WTC11 (cell line): ENCODE results near the gene SLC7A4. TPM values are rescaled to one million over a fixed set of nuclear protein-coding genes. Genes with fewer than 3 reads are reported as not detected.

Experiments used
- ATAC-seq: fragments of 200-7000 bp; cut with Tn5 transposase; 2 replicates; pipeline ENCODE4 v1.10.0; 2021; ENCODE audit warnings: mild to moderate bottlenecking, moderate library complexity
- CTCF ChIA-PET: fragments of 300-600 bp; sonication (Branson Sonifier 250); formaldehyde crosslinking; loops from one replicate; lab custom pipeline; 2021; ENCODE audit warnings: antibody characterized with exemption; lab: Charles Lee
- POLR2A ChIA-PET: fragments of 350-600 bp; sonication (Branson Sonifier 250); formaldehyde crosslinking; loops from one replicate; lab custom pipeline; 2021; ENCODE audit warnings: antibody characterized with exemption; lab: Charles Lee
- DNase-seq: peaks from one replicate; pipeline ENCODE4 v3.0.0; 2021; ENCODE audit warnings: low spot score
- H3K27ac Mint-ChIP-seq: 2 replicates; pipeline ENCODE4 v1.8.0; 2021; ENCODE audit warnings: mixed read lengths
- H3K27me3 Mint-ChIP-seq: 2 replicates; pipeline ENCODE4 v1.8.0; 2021; ENCODE audit warnings: low read depth, mild to moderate bottlenecking, moderate library complexity, mixed read lengths
- H3K36me3 Mint-ChIP-seq: 2 replicates; pipeline ENCODE4 v1.8.0; 2021; ENCODE audit warnings: mixed read lengths
- H3K4me1 Mint-ChIP-seq: 2 replicates; pipeline ENCODE4 v1.8.0; 2022; ENCODE audit warnings: mixed read lengths
- H3K4me3 Mint-ChIP-seq: 2 replicates; pipeline ENCODE4 v1.8.0; 2021; ENCODE audit warnings: mild to moderate bottlenecking, moderate library complexity, mixed read lengths
- H3K9me3 Mint-ChIP-seq: 2 replicates; pipeline ENCODE4 v1.8.0; 2021; ENCODE audit warnings: mixed read lengths
- AR ChIP-seq: fragments of 250-450 bp; sonication (Bioruptor Pico); IDR thresholded peaks from 2 replicates; pipeline ENCODE4 v1.9.0; 2021; ENCODE audit warnings: mild to moderate bottlenecking
- CBFB ChIP-seq: sonication (generic); formaldehyde crosslinking; IDR thresholded peaks from 2 replicates; pipeline ENCODE4 v1.8.1; 2022; ENCODE audit warnings: mild to moderate bottlenecking, low read depth, missing genetic modification reagents
- CTCF ChIP-seq: fragments of 200-600 bp; IDR thresholded peaks from 2 replicates; pipeline ENCODE4 v1.8.0; 2022; ENCODE audit warnings: antibody characterized with exemption
- E2F5 ChIP-seq: sonication (generic); formaldehyde crosslinking; IDR thresholded peaks from 2 replicates; pipeline ENCODE4 v1.8.1; 2022; ENCODE audit warnings: mild to moderate bottlenecking, moderate library complexity, missing genetic modification reagents
- FOXK1 ChIP-seq: sonication (generic); formaldehyde crosslinking; IDR thresholded peaks from 2 replicates; pipeline ENCODE4 v1.8.0; 2022; ENCODE audit warnings: mild to moderate bottlenecking, moderate library complexity, missing genetic modification reagents
- FOXP1 ChIP-seq: sonication (generic); formaldehyde crosslinking; IDR thresholded peaks from 2 replicates; pipeline ENCODE4 v1.8.0; 2022; ENCODE audit warnings: missing genetic modification reagents, mild to moderate bottlenecking, moderate library complexity, borderline replicate concordance
- GRHL2 ChIP-seq: fragments of 250-450 bp; sonication (Bioruptor Pico); IDR thresholded peaks from 2 replicates; pipeline ENCODE4 v1.8.0; 2022; ENCODE audit warnings: mild to moderate bottlenecking, moderate library complexity; ENCODE audit not compliant: insufficient replicate concordance, severe bottlenecking
- NFATC4 ChIP-seq: fragments of 250-450 bp; sonication (Bioruptor Pico); IDR thresholded peaks from 2 replicates; pipeline ENCODE4 v1.9.0; 2021; ENCODE audit warnings: mild to moderate bottlenecking
- NR1H2 ChIP-seq: sonication (generic); formaldehyde crosslinking; IDR thresholded peaks from 2 replicates; pipeline ENCODE4 v1.9.0; 2021; ENCODE audit warnings: mild to moderate bottlenecking, moderate library complexity, missing genetic modification reagents
- TEAD1 ChIP-seq: sonication (generic); formaldehyde crosslinking; IDR thresholded peaks from 2 replicates; pipeline ENCODE4 v1.8.0; 2022; ENCODE audit warnings: mild to moderate bottlenecking, missing genetic modification reagents
- USF2 ChIP-seq: sonication (generic); formaldehyde crosslinking; IDR thresholded peaks from 2 replicates; pipeline ENCODE4 v1.8.1; 2023; ENCODE audit warnings: mild to moderate bottlenecking, missing genetic modification reagents, moderate library complexity
- ZNF317 ChIP-seq: sonication (generic); formaldehyde crosslinking; IDR thresholded peaks from 2 replicates; pipeline ENCODE4 v1.8.1; 2023; ENCODE audit warnings: low read depth, mild to moderate bottlenecking, moderate library complexity, missing genetic modification reagents, borderline replicate concordance
- total RNA-seq: library from RNA; stranded (reverse); gene quantifications from 3 replicates; pipeline ENCODE4 v1.2.3, GENCODE V29; 2021
- TF ChIP-seq, protein P1 (sequence below): sonication (generic); formaldehyde crosslinking; IDR thresholded peaks from 2 replicates; pipeline ENCODE4 v1.8.0; 2022; ENCODE audit warnings: mild to moderate bottlenecking, missing genetic modification reagents
- TF ChIP-seq, protein P2 (sequence below): fragments of 250-450 bp; sonication (Bioruptor Pico); IDR thresholded peaks from 2 replicates; pipeline ENCODE4 v1.9.0; 2021; ENCODE audit warnings: moderate library complexity, mild to moderate bottlenecking, inconsistent platforms, borderline replicate concordance
- TF ChIP-seq, protein P3 (sequence below): sonication (generic); formaldehyde crosslinking; IDR thresholded peaks from 2 replicates; pipeline ENCODE4 v1.8.1; 2022; ENCODE audit warnings: low read depth, mild to moderate bottlenecking, moderate library complexity, missing genetic modification reagents, borderline replicate concordance
- TF ChIP-seq, protein P4 (sequence below): fragments of 250-450 bp; sonication (Bioruptor Pico); conservative IDR thresholded peaks from 2 replicates; pipeline ENCODE4 v1.9.0; 2021; ENCODE audit warnings: mild to moderate bottlenecking
- TF ChIP-seq, protein P5 (sequence below): sonication (generic); formaldehyde crosslinking; IDR thresholded peaks from 2 replicates; pipeline ENCODE4 v1.8.1; 2023; ENCODE audit warnings: mild to moderate bottlenecking, missing genetic modification reagents, borderline replicate concordance

Gene SLC7A4
- total RNA-seq, 1 experiment from 2014 or later = 0.37 TPM

GRCh38 chr22:20985720-20986119 lies 46.6 kb downstream of the SLC7A4 start:
- Mint-ChIP-seq H3K27me3 (peaks cover 6% of the 10 kb centered on the region), H3K27ac (no peak overlapping the region), H3K4me1 (peaks cover 16% of the 10 kb centered on the region), H3K9me3 (no peaks in the 10 kb centered on the region), H3K36me3 (peaks cover 19% of the 10 kb centered on the region), H3K4me3 (no peak overlapping the region)
- ChIA-PET CTCF (interaction anchor here (0.5 kb wide), 1 partner anchor 1159 kb away, joined by 4 read pairs; no protein-coding TSS in a partner anchor), POLR2A (no interaction called here)
- TF ChIP-seq E2F5 = no peak
- TF ChIP-seq TEAD1 (CRISPR knock-in tag) = no peak
- TF ChIP-seq USF2 (CRISPR knock-in tag) = no peak
- TF ChIP-seq, protein P1, sequence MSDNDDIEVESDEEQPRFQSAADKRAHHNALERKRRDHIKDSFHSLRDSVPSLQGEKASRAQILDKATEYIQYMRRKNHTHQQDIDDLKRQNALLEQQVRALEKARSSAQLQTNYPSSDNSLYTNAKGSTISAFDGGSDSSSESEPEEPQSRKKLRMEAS (CRISPR knock-in tag) = no peak
- TF ChIP-seq, protein P2, sequence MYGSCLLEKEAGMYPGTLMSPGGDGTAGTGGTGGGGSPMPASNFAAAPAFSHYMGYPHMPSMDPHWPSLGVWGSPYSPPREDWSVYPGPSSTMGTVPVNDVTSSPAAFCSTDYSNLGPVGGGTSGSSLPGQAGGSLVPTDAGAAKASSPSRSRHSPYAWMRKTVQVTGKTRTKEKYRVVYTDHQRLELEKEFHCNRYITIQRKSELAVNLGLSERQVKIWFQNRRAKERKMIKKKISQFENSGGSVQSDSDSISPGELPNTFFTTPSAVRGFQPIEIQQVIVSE = no peak
- TF ChIP-seq ZNF317 (CRISPR knock-in tag) = no peak
- TF ChIP-seq NR1H2 (CRISPR knock-in tag) = no peak
- no peak for TF ChIP-seq NFATC4 (CRISPR knock-in tag)
- no peak for TF ChIP-seq FOXP1 (CRISPR knock-in tag)
- TF ChIP-seq GRHL2 (CRISPR knock-in tag) = no peak
- TF ChIP-seq, protein P3, sequence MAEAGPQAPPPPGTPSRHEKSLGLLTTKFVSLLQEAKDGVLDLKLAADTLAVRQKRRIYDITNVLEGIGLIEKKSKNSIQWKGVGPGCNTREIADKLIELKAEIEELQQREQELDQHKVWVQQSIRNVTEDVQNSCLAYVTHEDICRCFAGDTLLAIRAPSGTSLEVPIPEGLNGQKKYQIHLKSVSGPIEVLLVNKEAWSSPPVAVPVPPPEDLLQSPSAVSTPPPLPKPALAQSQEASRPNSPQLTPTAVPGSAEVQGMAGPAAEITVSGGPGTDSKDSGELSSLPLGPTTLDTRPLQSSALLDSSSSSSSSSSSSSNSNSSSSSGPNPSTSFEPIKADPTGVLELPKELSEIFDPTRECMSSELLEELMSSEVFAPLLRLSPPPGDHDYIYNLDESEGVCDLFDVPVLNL (CRISPR knock-in tag) = no peak
- TF ChIP-seq CTCF = no peak
- TF ChIP-seq AR (CRISPR knock-in tag) = no peak
- no peak for TF ChIP-seq FOXK1 (CRISPR knock-in tag)
- TF ChIP-seq, protein P4, sequence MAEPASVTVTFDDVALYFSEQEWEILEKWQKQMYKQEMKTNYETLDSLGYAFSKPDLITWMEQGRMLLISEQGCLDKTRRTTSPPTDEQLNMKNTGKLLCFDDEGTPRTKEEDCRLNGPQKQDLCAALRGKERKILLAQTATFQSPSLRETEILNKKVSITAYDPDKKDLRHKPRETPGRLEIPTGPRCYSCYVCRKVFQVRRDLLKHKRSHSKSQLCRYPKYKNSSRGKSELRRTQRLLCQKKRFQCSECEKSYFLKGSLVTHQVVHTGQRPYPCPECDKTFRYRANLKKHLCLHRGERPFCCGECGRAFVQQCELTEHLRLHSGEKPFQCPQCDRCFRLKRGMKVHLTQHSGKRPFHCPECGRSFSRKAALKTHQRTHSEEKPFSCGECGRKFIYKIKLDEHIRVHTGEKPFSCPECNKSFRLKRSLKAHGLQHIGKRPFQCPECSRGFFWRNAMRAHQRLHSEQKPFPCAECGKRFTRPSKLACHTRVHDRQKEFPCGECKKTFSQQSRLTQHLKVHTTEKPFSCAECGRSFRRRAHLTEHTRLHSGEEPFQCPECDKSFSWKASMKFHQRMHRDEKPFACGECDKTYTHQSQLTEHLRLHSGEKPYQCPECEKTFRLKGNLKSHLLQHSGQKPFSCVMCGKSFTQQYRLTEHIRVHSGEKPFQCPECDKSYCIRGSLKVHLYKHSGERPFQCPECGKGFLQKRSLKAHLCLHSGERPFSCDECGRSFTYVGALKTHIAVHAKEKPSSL (CRISPR knock-in tag) = no peak
- TF ChIP-seq, protein P5, sequence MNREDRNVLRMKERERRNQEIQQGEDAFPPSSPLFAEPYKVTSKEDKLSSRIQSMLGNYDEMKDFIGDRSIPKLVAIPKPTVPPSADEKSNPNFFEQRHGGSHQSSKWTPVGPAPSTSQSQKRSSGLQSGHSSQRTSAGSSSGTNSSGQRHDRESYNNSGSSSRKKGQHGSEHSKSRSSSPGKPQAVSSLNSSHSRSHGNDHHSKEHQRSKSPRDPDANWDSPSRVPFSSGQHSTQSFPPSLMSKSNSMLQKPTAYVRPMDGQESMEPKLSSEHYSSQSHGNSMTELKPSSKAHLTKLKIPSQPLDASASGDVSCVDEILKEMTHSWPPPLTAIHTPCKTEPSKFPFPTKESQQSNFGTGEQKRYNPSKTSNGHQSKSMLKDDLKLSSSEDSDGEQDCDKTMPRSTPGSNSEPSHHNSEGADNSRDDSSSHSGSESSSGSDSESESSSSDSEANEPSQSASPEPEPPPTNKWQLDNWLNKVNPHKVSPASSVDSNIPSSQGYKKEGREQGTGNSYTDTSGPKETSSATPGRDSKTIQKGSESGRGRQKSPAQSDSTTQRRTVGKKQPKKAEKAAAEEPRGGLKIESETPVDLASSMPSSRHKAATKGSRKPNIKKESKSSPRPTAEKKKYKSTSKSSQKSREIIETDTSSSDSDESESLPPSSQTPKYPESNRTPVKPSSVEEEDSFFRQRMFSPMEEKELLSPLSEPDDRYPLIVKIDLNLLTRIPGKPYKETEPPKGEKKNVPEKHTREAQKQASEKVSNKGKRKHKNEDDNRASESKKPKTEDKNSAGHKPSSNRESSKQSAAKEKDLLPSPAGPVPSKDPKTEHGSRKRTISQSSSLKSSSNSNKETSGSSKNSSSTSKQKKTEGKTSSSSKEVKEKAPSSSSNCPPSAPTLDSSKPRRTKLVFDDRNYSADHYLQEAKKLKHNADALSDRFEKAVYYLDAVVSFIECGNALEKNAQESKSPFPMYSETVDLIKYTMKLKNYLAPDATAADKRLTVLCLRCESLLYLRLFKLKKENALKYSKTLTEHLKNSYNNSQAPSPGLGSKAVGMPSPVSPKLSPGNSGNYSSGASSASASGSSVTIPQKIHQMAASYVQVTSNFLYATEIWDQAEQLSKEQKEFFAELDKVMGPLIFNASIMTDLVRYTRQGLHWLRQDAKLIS (CRISPR knock-in tag) = no peak
- no peak for TF ChIP-seq CBFB (CRISPR knock-in tag)
- DNase-seq (no peak), ATAC-seq (no peak)
